Naive B cell (primary cell): ENCODE measurements around the gene TTLL5. TPM values are rescaled to one million over a fixed set of nuclear protein-coding genes. Genes with fewer than 3 reads are reported as not detected.
A peak's percentile ranks its signal among the peaks of the same experiment; 100 is the strongest.

Experiments used
- ATAC-seq, 2 donors: fragments of 150-1000 bp; cut with Tn5 transposase; 2 replicates each; pipeline ENCODE4 v1.10.0; 2021; ENCODE audit warnings: low read depth in 2 of 2, mild to moderate bottlenecking in 2 of 2, moderate library complexity in 2 of 2
- DNase-seq: peaks from one replicate; pipeline ENCODE4 v3.0.0; 2022
- H3K27ac Mint-ChIP-seq, 6 donors: one replicate each; pipeline ENCODE4 v1.8.0; 2020 to 2022; ENCODE audit warnings: mild to moderate bottlenecking in 6 of 6, mixed read lengths in 6 of 6, moderate library complexity in 5 of 6, inconsistent platforms in 2 of 6
- H3K27me3 Mint-ChIP-seq, 3 donors: one replicate each; pipeline ENCODE4 v1.8.0; 2021 to 2022; ENCODE audit warnings: mixed read lengths in 3 of 3, mild to moderate bottlenecking in 1 of 3
- H3K36me3 Mint-ChIP-seq, 2 donors: one replicate each; pipeline ENCODE4 v1.8.0; 2020 to 2022; ENCODE audit warnings: mixed read lengths in 2 of 2, inconsistent platforms in 1 of 2, mild to moderate bottlenecking in 1 of 2
- H3K4me1 Mint-ChIP-seq, 3 donors: one replicate each; pipeline ENCODE4 v1.8.0; 2020 to 2022; ENCODE audit warnings: mixed read lengths in 3 of 3, inconsistent platforms in 1 of 3, mild to moderate bottlenecking in 1 of 3, moderate library complexity in 1 of 3
- H3K4me3 Mint-ChIP-seq, 8 donors: one replicate each; pipeline ENCODE4 v1.8.0; 2020 to 2022; ENCODE audit warnings: mild to moderate bottlenecking in 8 of 8, mixed read lengths in 8 of 8, moderate library complexity in 8 of 8, inconsistent platforms in 2 of 8
- H3K9me3 Mint-ChIP-seq, 7 donors: one replicate each; pipeline ENCODE4 v1.8.0; 2020 to 2022; ENCODE audit warnings: mixed read lengths in 7 of 7, mild to moderate bottlenecking in 5 of 7, inconsistent platforms in 2 of 7, moderate library complexity in 1 of 7
- polyA plus RNA-seq, 6 donors: library from polyadenylated mRNA; unstranded; fragments of 300-500 nt; fragmentation: Illumina TruSeq; gene quantifications; one replicate each; pipeline ENCODE4 v1.2.3, GENCODE V29; 2021; ENCODE audit warnings: low read depth in 6 of 6

The TTLL5 gene
- 10 to 100 TPM in 2 of 6 donors, 1 to 10 TPM in 4; 3.8 to 15.9 (median 9.1) TPM for polyA plus RNA-seq

- H3K27ac Mint-ChIP-seq, result peak within 1 kb of the TSS; percentile 86 to 98 (median 96)
- H3K4me1 Mint-ChIP-seq, result peaks cover 10 to 26% (median 22%) of the 10 kb centered on the region in 3 donors
- DNase-seq (peak; percentile 96), ATAC-seq (peak; percentile 90 to 94)
- no peaks in the 10 kb centered on the region for H3K36me3 Mint-ChIP-seq
- peak within 1 kb of the TSS; percentile 81 to 98 (median 96) for H3K4me3 Mint-ChIP-seq
- H3K27me3 Mint-ChIP-seq, result no peaks in the 10 kb centered on the region
- peaks cover 0 to 3% (median 0%) of the 10 kb centered on the region in 7 donors for H3K9me3 Mint-ChIP-seq
Observed at GRCh38 chr14:75660630-75661498, at the start of gene TTLL5, which contains the start of gene ERG28. TSS of gene TTLL5 (plus strand) at chr14:75661246. CDS start at chr14:75663150, 1,904 bp downstream. TSS of gene ERG28 (minus strand) at chr14:75660876. CDS start at chr14:75657502, 3,374 bp downstream.

DNA sequence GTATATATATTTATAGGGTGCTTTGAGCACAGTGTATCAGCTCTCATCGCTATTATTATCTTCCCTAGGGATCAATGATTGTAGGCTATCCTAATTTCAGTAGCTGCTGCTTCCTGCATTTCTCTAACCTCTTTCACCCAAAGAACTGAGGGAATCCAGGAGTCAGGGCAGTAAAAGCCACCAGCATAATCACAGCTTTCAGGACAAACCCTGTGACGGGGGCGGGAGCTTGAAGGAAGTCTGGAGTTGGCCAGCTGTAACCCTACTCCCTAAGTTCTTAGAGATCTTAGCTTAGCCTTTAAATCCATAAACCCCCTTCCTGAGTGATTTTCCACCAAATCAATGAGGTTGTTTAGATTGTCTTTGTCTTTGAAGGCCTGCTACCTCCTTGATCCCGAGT lies 48.9 kb upstream of the TTLL5 start:
- no peak overlapping the region for H3K4me3 Mint-ChIP-seq
- H3K4me1 Mint-ChIP-seq, result peaks cover 12 to 16% (median 15%) of the 10 kb centered on the region in 3 donors
- no peak for DNase-seq
- no peak overlapping the region for H3K27ac Mint-ChIP-seq
- H3K9me3 Mint-ChIP-seq, result peaks cover 2 to 38% (median 15%) of the 10 kb centered on the region in 7 donors
- peaks cover 6 to 36% (median 20%) of the 10 kb centered on the region in 3 donors for H3K27me3 Mint-ChIP-seq
- H3K36me3 Mint-ChIP-seq, result peaks cover 0 to 22% of the 10 kb centered on the region in 2 donors
- ATAC-seq, result no peak

- Mint-ChIP-seq H3K4me1 (peaks cover 12 to 16% (median 15%) of the 10 kb centered on the region in 3 donors), H3K36me3 (peaks cover 0 to 8% of the 10 kb centered on the region in 2 donors), H3K9me3 (peaks cover 0 to 18% (median 5%) of the 10 kb centered on the region in 7 donors), H3K27me3 (peaks cover 7 to 24% (median 20%) of the 10 kb centered on the region in 3 donors), H3K4me3 (no peak overlapping the region), H3K27ac (peak overlapping the region in 1 of 6 donors; percentile 57)
- no peak for DNase-seq
- ATAC-seq, result no peak
Observed at GRCh38 chr14:75614179-75614578, 46.9 kb upstream of the TTLL5 start.

GRCh38 chr14:75615200-75615599 lies 45.8 kb upstream of the TTLL5 start:
- H3K36me3 Mint-ChIP-seq, result peaks cover 0 to 8% of the 10 kb centered on the region in 2 donors
- DNase-seq (peak; percentile 32), ATAC-seq (peak; percentile 92 to 98)
- H3K27ac Mint-ChIP-seq, result no peak overlapping the region
- H3K27me3 Mint-ChIP-seq, result peaks cover 7 to 18% (median 15%) of the 10 kb centered on the region in 3 donors
- peaks cover 0 to 14% (median 5%) of the 10 kb centered on the region in 7 donors for H3K9me3 Mint-ChIP-seq
- H3K4me1 Mint-ChIP-seq, result peaks cover 12 to 16% (median 15%) of the 10 kb centered on the region in 3 donors
- H3K4me3 Mint-ChIP-seq, result peak overlapping the region in 2 of 8 donors; percentile 48 to 64

- no peak for ATAC-seq
- no peak overlapping the region for H3K4me3 Mint-ChIP-seq
- no peak for DNase-seq
- H3K9me3 Mint-ChIP-seq, result peaks cover 0 to 7% (median under 1%) of the 10 kb centered on the region in 7 donors
- no peak overlapping the region for H3K27ac Mint-ChIP-seq
- H3K36me3 Mint-ChIP-seq, result peaks cover 0 to 2% of the 10 kb centered on the region in 2 donors
- H3K4me1 Mint-ChIP-seq, result peaks cover 10 to 26% (median 20%) of the 10 kb centered on the region in 3 donors
- H3K27me3 Mint-ChIP-seq, result peaks cover 11 to 38% (median 22%) of the 10 kb centered on the region in 3 donors
Observed at GRCh38 chr14:75619548-75619947, 41.5 kb upstream of the TTLL5 start.

DNA sequence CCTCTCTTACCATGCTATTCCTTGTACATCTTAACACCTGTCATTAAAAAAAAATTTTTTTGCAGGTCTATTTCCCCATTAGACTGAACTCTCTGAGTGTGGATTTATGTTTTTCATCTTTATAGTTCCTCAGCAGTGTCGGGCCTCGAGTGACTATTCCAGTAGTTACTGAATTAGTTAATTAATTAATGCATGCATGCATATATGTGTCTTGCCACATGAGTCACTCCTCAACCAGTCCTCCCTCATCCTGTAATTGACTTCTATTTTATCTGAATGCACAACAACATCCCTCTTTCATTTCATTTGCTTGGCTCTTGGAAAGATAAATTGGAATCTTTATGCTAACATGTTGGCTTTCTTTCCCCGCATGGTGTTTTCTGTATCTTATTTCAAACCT lies 36.0 kb upstream of the TTLL5 start:
- Mint-ChIP-seq H3K36me3 (no peaks in the 10 kb centered on the region), H3K9me3 (no peaks in the 10 kb centered on the region), H3K27me3 (peaks cover 27 to 48% (median 34%) of the 10 kb centered on the region in 3 donors), H3K4me3 (no peak overlapping the region), H3K4me1 (peaks cover 4 to 16% (median 14%) of the 10 kb centered on the region in 3 donors), H3K27ac (peak overlapping the region in 1 of 6 donors; percentile 38)
- DNase-seq, result no peak
- ATAC-seq, result no peak

DNA sequence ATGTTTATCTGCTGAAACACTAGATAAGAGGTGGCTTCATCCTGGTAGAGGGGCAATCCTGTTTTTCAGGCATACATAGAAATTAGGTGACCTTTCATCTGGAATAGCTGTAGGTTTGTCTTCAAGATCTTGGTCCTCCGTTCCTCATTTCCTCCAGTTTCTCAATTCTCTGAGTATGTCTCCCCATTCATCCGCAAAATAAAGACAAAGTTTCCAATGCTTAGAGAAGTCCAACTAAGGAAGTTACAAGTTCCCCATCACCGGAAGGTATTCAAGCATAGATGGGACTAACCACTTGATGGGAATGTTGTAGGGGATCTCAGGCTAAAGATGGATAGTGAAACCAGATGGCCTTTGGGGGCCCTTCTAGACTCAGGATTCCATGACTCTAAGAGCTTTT lies 34.6 kb upstream of the TTLL5 start:
- DNase-seq (no peak), ATAC-seq (no peak)
- H3K27ac Mint-ChIP-seq, result peak overlapping the region in 1 of 6 donors; percentile 13
- no peaks in the 10 kb centered on the region for H3K36me3 Mint-ChIP-seq
- no peak overlapping the region for H3K4me3 Mint-ChIP-seq
- no peaks in the 10 kb centered on the region for H3K9me3 Mint-ChIP-seq
- H3K27me3 Mint-ChIP-seq, result peaks cover 27 to 47% (median 29%) of the 10 kb centered on the region in 3 donors
- H3K4me1 Mint-ChIP-seq, result peaks cover 4 to 16% (median 14%) of the 10 kb centered on the region in 3 donors

DNA sequence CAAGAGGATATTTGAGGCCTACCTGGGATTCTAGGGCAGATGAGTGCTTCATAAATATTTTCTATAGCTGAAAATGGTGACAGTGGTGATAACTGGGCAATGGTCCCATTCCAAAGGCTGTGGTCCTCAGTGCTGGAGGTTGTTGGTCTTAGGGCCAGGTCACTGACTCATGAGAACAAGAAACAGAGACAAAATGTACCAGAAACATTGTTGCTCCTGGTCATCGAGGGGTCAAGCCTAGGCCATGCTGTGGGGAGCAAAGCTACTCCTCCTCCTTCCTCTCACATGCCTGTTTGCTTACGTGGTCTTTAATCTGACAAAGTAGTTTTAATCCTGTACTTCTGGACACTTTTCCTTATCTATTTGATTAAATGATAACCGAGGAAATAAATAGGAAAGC lies 34.2 kb upstream of the TTLL5 start:
- H3K27ac Mint-ChIP-seq, result peak overlapping the region in 1 of 6 donors; percentile 64
- DNase-seq (no peak), ATAC-seq (no peak)
- H3K4me1 Mint-ChIP-seq, result peaks cover 4 to 16% (median 14%) of the 10 kb centered on the region in 3 donors
- H3K36me3 Mint-ChIP-seq, result no peaks in the 10 kb centered on the region
- H3K4me3 Mint-ChIP-seq, result no peak overlapping the region
- peaks cover 24 to 42% (median 27%) of the 10 kb centered on the region in 3 donors for H3K27me3 Mint-ChIP-seq
- H3K9me3 Mint-ChIP-seq, result no peaks in the 10 kb centered on the region

DNA sequence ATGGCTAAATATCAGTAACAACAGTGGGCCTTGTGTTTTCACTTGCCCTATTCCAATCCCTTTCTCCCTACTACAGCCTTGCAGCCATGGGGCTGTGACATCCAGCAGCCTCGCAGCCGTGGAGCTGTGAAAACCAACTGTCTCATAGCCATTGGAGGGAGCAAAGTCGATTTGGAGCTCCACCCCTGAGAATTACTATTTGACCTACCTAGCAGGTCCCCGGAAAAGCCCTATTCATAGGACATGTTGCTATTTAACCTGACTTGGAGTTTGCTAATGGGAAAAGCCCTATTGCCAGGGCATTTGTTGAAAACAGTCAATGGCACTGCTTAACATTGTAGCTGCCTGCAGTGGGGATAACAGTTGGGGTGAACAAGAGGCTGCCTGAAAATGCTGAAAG lies 33.6 kb upstream of the TTLL5 start:
- H3K36me3 Mint-ChIP-seq, result no peaks in the 10 kb centered on the region
- no peak for DNase-seq
- H3K4me3 Mint-ChIP-seq, result no peak overlapping the region
- no peaks in the 10 kb centered on the region for H3K9me3 Mint-ChIP-seq
- H3K27me3 Mint-ChIP-seq, result peaks cover 23 to 41% (median 27%) of the 10 kb centered on the region in 3 donors
- ATAC-seq, result no peak
- H3K4me1 Mint-ChIP-seq, result peaks cover 4 to 16% (median 14%) of the 10 kb centered on the region in 3 donors
- H3K27ac Mint-ChIP-seq, result peak overlapping the region in 1 of 6 donors; percentile 44

GRCh38 chr14:75628816-75629215 lies 32.2 kb upstream of the TTLL5 start:
- no peaks in the 10 kb centered on the region for H3K36me3 Mint-ChIP-seq

GRCh38 chr14:75630695-75631452 lies 30.2 kb upstream of the TTLL5 start:
- Mint-ChIP-seq H3K9me3 (no peaks in the 10 kb centered on the region), H3K4me1 (no peaks in the 10 kb centered on the region), H3K36me3 (no peaks in the 10 kb centered on the region), H3K27me3 (peaks cover 4 to 17% (median 15%) of the 10 kb centered on the region in 3 donors), H3K27ac (no peak overlapping the region), H3K4me3 (no peak overlapping the region)
- DNase-seq (no peak), ATAC-seq (no peak)

More at GRCh38 chr14:75628816-75629215, 32.2 kb upstream of the TTLL5 start:
- no peak overlapping the region for H3K4me3 Mint-ChIP-seq
- no peak for ATAC-seq
- DNase-seq, result no peak
- H3K27ac Mint-ChIP-seq, result no peak overlapping the region
- H3K4me1 Mint-ChIP-seq, result peaks cover 4 to 11% (median 9%) of the 10 kb centered on the region in 3 donors
- no peaks in the 10 kb centered on the region for H3K9me3 Mint-ChIP-seq
- H3K27me3 Mint-ChIP-seq, result peaks cover 18 to 34% (median 27%) of the 10 kb centered on the region in 3 donors

- H3K9me3 Mint-ChIP-seq, result no peaks in the 10 kb centered on the region
- peaks cover 4 to 11% (median 10%) of the 10 kb centered on the region in 3 donors for H3K27me3 Mint-ChIP-seq
- H3K4me3 Mint-ChIP-seq, result no peak overlapping the region
- H3K27ac Mint-ChIP-seq, result no peak overlapping the region
- ATAC-seq (no peak), DNase-seq (no peak)
- H3K36me3 Mint-ChIP-seq, result no peaks in the 10 kb centered on the region
- no peaks in the 10 kb centered on the region for H3K4me1 Mint-ChIP-seq
Observed at GRCh38 chr14:75631453-75631831, 29.6 kb upstream of the TTLL5 start.

- DNase-seq, result no peak
- Mint-ChIP-seq H3K4me3 (no peak overlapping the region), H3K4me1 (no peaks in the 10 kb centered on the region), H3K9me3 (no peaks in the 10 kb centered on the region), H3K27me3 (no peaks in the 10 kb centered on the region), H3K27ac (no peak overlapping the region), H3K36me3 (peaks cover 0 to 4% of the 10 kb centered on the region in 2 donors)
- ATAC-seq, result no peak
Observed at GRCh38 chr14:75634848-75635247, 26.2 kb upstream of the TTLL5 start.
